Measurements from ENCODE around the gene FOXN3.
A peak's percentile ranks its signal among the peaks of the same experiment; 100 is the strongest.

Gene FOXN3

DNA sequence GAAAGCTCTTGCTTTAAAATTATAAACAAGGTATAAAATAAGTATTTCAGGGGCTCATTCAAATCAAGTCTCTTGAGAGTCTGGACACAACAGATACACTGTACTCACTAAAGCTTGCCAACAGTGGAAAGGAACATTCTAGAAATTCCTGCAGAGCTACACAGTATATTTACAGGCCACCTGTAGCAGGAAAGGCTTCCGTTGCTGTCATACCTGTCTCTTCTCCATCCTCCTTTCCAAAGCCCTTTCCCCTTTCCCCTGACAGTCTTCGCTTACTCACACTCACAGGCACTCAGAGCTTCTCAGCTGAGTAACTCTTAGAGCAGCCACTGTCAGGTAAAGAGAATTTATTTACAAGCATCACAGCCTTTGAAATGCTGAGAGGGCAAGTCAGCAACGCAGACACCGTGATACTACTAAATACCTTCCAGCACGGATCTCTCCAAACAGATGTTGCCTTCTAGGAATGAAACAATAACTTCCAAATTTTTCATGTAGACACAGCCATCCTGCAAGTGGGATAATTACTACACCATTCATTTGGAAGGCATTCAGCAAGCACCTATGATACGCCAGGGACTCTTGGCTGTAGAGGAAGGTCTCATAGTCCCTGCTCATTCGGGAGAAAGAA is 167.9 kb downstream of the FOXN3 start:
- no peak for DNase-seq (ENCODE audit: low spot score)

- DNase-seq (ENCODE audit: low spot score) = no peak
These were observed 168.5 kb downstream of the FOXN3 start for GRCh38 chr14:89248411-89249064.

GRCh38 chr14:89247457-89248122 is 169.4 kb downstream of the FOXN3 start:
- no peak for DNase-seq (ENCODE audit: low spot score)

DNA sequence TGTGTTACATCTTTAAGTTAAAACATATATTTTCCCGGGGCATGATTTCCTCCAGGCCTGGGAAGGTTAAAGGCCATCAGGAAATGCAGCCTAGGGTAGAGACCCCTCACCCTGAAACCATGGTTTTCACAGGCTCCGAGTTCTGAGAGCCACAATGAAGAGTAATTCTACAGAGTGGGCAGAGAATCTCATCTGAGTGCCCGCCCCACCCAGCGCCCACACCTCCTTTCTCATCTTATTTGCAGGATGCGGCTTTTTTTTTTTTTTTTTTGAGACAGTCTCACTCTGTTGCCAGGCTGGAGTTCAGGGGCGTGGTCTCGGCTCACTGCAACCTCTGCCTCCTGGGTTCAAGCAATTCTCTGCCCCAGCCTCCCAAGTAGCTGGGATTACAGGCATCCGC is 170.7 kb downstream of the FOXN3 start:
- no peak for DNase-seq (ENCODE audit: low spot score)

GRCh38 chr14:89245802-89246201 is 171.2 kb downstream of the FOXN3 start:
- DNase-seq (ENCODE audit: low spot score) = no peak

DNA sequence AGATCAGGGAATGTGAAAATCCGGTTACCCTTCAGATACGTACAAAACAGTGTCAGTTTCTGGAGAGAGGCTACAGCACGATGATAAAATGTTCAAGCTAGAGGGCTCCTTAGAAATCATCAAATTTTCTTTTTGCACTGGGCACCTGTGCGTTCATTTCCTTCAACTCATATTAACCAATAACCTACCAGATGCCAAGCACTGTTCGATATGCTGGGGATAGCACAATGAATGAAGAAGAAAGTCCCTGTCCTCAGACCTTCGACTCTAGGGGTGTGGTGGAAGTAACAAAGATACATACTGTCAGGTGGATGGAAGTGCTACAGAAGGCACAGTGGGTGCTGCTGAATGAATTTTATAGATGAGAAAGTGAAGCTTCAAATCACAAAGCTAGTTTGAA is 172.3 kb downstream of the FOXN3 start:
- DNase-seq (ENCODE audit: low spot score) = no peak

DNA sequence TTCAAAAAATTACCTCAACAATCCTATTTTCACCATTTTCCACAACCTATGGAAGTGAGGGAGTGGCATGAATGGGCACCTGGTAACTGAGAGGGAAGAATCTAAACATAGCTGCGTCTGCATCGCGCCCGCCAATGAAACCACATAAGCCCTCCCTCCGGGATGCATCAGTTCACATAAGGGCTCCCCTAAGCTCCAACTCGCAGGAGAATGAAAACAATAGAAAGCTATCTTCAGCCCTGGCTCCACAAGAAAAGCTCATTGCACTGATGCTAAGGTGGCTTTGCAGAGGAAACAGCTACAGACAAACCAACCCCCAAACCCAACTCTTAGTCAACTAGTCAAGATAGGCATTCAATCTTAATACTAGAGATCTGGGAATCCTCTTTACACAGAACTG is 173.3 kb downstream of the FOXN3 start:
- no peak for DNase-seq (ENCODE audit: low spot score)

- no peak for DNase-seq (ENCODE audit: low spot score)
These were observed 173.7 kb downstream of the FOXN3 start for GRCh38 chr14:89243286-89243685.

DNA sequence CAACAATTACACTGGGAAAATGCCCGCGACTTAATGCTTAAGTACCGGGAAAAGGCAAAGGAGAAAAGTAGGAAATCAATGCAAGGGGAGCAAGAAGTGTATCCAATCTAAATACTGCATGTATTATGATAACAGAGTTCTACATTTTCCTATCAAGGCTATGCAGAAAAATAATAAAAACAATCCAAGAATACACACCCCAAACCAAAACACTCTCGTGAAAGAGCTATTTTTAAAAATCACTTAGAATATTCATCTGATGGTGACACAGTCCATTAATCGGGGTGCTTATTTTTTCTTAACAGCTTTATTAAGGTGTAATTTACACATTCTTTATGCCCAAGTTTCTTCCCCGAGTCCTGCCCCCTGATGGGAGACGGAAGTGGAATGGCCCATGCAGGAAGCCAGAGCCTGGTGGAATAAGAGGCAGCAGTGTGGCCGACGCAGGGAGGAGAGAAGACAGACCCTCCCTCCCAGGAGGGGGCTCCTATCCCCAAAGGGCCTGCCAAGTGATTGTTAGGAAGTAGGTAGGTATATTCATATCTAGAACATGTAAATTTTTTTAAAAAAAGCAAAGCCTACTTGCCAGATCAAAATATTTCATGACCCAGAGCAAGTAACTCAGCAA is 174.3 kb downstream of the FOXN3 start:
- DNase-seq (ENCODE audit: low spot score) = no peak

- DNase-seq (ENCODE audit: low spot score) = no peak
These were observed 174.9 kb downstream of the FOXN3 start for GRCh38 chr14:89241934-89242651.

GRCh38 chr14:89241257-89241656 is 175.8 kb downstream of the FOXN3 start:
- no peak for DNase-seq (ENCODE audit: low spot score)

DNA sequence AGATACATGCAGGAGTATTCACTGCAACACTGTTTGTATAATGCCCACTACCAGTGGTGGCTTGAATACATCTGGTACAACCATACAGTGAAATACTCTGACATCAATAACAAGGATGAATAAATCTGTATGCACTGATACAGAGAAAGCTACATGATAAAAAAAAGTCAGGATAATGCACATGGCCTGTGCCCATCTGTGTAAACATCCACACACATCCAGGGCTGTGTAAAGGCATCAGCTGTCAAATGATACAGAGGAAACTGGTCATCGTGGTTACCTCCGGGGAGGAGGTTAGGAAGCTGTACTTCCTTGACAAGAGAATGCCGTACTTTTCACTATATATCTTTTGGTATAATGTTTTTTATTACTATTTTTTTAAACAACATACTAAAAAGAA is 176.6 kb downstream of the FOXN3 start:
- no peak for DNase-seq (ENCODE audit: low spot score)

GRCh38 chr14:89239023-89239422 is 178.0 kb downstream of the FOXN3 start:
- DNase-seq (ENCODE audit: low spot score) = no peak

DNA sequence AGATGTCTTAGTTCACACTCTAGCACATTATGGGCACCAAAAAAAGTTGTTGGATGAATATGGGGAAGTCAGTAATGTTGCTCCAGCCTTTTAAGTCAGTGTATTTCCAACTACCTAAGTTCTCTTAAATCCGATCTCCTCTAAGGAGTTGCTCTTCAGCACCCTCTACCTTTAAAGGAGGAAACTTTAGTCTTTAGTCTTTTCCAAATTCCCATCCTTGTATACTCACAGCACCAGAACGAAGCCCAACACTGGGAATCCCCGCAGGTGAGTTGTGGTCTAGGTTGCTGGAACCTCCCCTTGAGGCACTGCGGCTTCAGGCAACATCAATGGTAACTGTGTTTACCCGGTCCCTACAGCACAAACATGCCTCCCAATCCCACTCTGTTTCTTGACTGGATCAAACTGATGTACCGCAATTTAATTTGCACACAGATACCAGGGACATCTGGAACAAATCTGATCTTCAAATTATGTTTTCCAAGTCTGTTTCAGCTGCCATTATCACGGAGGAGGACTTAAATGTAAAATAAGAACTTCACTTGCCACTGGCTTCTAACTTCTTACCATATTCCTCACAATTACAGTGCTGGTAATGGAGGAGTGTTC is 179.0 kb downstream of the FOXN3 start:
- DNase-seq (ENCODE audit: low spot score) = peak; percentile 41

DNA sequence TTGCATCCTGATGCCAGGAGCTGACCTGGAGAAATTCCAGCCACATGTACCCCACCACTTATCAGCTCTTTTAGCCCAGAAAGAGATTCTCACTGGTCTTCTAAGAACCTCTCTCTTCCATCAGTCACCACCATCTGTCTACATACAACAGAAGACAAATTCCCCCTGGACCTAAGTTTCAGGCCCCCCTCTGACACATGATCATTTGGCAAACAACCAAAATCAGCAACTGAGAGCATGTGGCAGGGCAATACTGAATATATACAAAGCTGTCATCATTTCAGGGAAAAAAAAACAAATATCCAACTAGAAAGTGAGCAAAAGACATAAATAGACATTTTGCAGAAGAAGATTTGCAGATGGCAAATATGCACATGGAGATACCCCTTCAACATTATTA is 180.2 kb downstream of the FOXN3 start:
- no peak for DNase-seq (ENCODE audit: low spot score)

GRCh38 chr14:89233184-89233583 is 183.8 kb downstream of the FOXN3 start:
- DNase-seq (ENCODE audit: low spot score) = no peak

DNA sequence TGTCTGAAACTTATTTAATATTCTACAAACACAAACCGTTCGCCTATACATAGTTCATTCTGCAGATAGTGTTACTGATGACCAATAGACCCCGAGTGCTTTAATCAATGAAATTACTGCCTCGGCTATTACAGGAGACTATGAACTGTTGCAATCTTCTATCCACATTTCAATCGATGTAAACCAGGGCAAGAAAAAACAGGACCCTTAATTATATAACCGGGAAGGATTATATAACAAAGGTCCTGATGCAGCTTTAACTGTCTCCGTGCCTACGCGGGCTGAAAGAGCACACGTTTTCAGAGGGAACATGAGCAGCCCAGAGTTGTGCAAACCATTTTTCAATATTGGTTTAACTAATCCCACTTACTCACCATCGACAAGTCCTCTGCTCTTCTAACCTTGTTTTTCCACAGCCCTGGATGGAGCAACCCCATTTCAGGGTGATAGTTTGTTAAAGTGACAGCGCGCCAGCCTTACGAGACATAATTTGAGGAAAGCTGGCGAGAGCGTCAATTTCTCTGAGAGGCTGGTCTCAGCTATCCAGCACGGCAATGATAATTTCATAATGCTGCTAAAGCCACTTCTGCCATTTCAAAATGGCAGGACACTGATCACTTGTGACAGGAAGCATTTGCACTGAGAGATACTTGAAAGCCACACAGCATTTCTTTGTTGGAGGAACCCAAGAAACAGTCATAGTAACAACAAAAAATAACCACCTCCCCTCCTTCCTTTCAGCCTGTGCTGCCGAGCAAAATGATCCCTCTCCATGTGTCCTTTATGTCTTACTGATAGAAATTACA is 184.6 kb downstream of the FOXN3 start:
- no peak for DNase-seq (ENCODE audit: low spot score)

GRCh38 chr14:89231426-89232113 is 185.5 kb downstream of the FOXN3 start:
- no peak for DNase-seq (ENCODE audit: low spot score)

DNA sequence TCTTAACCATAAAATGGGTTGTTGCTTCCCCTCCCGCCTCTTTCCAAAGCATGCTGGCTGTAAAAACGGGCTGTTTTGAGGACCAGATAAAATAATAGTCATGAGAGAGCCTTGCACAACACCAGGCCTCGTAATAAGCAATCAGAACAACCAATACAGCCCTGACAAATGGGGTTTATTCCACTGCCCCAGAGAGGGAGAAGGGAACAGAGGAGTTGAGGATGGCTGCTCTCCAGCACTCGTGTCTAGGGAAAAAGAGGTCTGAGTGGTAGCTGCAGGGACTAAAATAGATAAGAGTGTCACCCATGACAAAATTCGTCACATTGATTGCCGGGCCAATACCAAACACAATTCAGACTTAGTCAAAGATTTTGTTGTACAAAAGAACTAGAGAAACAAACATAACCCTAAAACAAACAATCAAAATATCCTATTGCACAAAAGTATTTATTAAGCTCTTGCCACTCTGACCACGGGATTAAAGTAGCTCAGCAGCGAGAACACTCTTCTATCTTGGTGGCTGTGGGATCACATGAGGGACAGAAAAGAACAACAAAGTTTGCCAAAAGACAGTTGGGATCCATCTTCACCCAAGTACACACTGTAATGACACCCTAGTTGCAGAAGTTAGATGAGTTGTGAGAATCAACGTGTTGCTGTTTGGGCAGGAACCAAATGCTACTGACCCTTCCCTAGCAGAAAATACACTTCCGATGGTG is 188.0 kb downstream of the FOXN3 start:
- no peak for DNase-seq (ENCODE audit: low spot score)

GRCh38 chr14:89227496-89227836 is 189.6 kb downstream of the FOXN3 start:
- no peak for DNase-seq (ENCODE audit: low spot score)

All from hematopoietic multipotent progenitor cell treated with erythropoietin and hydrocortisone succinate and interleukin-3 and kit ligand, for 17 days (in vitro differentiated cells).